Left renal cortex interstitium (tissue), 4 donors: ENCODE data around the gene SLC10A1. TPM values are rescaled to one million over a fixed set of nuclear protein-coding genes. Genes with fewer than 3 reads are reported as not detected.

Experiments
- DNase-seq, 4 donors: peaks; one replicate each; pipeline ENCODE4 v3.0.0-alpha.2; 2013; ENCODE audit warnings: low read depth in 4 of 4, low spot score in 2 of 4, missing footprints in 1 of 4
- polyA plus RNA-seq, 4 donors: library from polyadenylated mRNA; unstranded; fragments of 120-200 nt; gene quantifications; one replicate each; pipeline ENCODE4 v1.2.1, GENCODE V29; 2013; ENCODE audit not compliant: insufficient read length in 4 of 4

SLC10A1 gene
- polyA plus RNA-seq, 4 donors, result 0.21 to 0.22 TPM; not detected in 2

- no peak for DNase-seq
Observed at GRCh38 chr14:69811227-69811867, 14.3 kb upstream of the SLC10A1 start.

- DNase-seq, result no peak
Observed at GRCh38 chr14:69808919-69809808, 12.1 kb upstream of the SLC10A1 start.

- DNase-seq, result no peak
Observed at GRCh38 chr14:69807192-69807591, 10.2 kb upstream of the SLC10A1 start.

DNA sequence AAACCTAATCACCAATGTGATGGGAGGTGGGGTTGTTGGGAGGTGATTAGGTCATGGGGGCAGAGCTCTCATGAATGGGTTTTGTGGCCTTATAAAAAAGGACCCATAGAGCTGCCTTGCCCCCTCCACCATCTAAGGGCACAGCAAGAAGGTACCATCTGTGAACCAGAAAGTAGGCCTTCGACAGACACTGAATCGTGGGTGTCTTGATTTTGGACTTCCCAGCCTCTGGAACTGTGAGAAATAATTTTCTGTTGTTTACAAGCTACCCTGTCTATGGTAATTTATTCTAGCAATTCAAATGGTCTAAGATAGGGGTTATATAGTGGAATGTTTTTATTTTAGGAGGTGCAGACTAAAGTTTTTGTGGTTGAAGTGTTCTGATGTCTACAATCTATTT lies 7.9 kb upstream of the SLC10A1 start:
- no peak for DNase-seq

GRCh38 chr14:69803753-69804152 lies 6.7 kb upstream of the SLC10A1 start:
- no peak for DNase-seq

DNA sequence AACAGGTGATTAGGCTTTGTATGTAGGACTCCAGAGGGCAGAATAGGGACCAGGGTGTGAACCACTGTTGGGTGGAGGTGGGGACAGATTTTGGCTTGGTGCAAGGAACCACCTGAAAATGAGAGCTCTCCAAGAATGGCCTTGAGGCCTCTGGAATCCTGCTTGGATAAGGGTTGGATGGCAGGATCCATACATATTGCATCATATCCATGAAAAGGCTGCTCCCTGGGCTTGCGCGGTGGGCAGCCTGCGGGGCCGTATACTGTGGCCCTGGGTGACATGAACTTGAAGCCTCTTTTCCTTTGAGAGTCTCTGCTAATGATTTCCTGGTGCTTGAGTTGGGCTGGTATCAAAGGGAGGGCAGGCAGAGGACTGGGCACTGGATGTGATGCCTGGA lies 1.3 kb upstream of the SLC10A1 start:
- no peak for DNase-seq

DNA sequence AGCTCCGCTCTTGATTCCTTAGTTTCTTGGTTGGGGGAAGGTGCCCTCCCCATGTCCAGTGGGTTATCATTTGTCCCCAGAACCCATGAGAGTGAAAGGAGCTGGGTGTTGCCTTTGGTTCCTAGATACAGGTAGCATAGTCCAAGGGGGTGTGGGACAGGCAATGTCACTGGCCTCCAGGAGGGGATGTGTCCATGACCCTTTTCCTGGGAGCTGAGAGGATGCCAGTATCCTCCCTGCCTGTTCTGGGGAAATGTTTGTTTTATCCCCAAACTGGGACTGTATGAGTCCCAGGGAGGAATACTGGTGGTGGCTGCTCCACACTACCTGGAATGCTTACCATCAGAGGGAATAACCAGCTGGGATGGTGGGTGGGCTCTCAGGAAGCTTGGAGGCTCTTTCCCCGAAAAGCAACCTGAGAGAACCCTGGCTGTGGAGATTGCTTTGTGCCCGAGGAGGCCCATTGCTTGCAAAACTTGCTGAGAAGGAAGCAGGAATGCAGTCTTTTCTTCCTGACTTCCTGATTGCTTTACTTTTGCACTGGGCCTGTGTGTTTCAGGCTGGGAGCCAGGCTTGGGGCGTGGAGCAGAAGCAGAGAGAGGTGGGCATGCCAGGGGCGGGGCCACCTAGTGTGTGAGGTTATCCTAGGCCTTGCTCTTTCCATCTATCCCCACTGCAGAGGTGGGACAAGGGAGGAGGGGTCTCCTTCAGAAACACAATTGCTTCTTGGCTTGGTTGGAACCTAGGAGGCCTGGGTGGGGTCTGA lies 715 bp upstream of the SLC10A1 start:
- DNase-seq, result no peak

DNA sequence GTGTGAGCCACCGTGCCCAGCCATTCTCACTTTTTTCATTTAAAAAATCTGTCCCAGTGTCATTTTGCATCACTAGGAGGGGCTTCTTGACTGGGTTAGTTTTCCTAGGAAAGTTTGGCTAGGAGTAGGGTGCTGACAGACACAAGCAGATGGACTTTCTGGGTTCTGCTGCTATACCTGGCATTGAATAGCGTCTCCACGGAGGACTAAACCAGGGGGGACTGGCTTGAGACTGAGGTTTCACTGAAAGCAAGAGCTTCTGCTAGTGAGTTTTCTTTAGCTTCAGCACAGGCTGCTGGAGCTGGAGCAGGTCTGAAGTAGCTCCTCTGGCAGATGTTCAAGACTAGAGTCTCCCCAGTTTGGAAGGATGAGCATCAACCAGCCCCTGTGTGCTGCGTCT lies 1.4 kb downstream of the SLC10A1 start:
- no peak for DNase-seq

GRCh38 chr14:69794791-69795190 lies 2.2 kb downstream of the SLC10A1 start:
- DNase-seq, result no peak

GRCh38 chr14:69792887-69793421 lies 4.1 kb downstream of the SLC10A1 start:
- no peak for DNase-seq

- DNase-seq, result no peak
Observed at GRCh38 chr14:69789118-69789640, 7.9 kb downstream of the SLC10A1 start.

- DNase-seq, result no peak
Observed at GRCh38 chr14:69786603-69787002, 10.4 kb downstream of the SLC10A1 start.

- no peak for DNase-seq
Observed at GRCh38 chr14:69784942-69785341, 12.1 kb downstream of the SLC10A1 start.

DNA sequence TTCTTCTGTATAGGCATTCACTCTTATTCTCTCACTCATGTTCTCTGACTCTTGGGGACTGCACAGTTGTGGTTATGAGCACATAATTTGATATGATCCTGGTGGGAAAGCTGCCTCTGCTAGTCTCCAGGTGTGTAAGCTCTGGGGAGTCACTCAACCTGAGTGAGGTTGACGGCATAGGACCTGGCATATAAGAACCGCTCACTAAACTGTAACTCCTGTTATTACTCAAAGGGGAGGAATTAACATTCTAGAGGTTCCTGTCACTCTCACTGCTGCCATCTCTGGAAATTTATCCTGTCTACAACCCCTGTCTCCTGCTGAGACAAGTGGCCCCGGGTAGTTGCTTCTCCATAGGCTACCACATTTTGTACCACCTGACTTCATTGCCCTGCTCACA lies 16.1 kb downstream of the SLC10A1 start:
- DNase-seq, result no peak

- DNase-seq, result no peak
Observed at GRCh38 chr14:69780092-69780491, 16.9 kb downstream of the SLC10A1 start.

GRCh38 chr14:69779088-69779487 lies 18.0 kb downstream of the SLC10A1 start:
- DNase-seq, result no peak

- no peak for DNase-seq
Observed at GRCh38 chr14:69776875-69777453, 20.1 kb downstream of the SLC10A1 start.

- DNase-seq, result no peak
Observed at GRCh38 chr14:69775012-69775411, 22.0 kb downstream of the SLC10A1 start.

DNA sequence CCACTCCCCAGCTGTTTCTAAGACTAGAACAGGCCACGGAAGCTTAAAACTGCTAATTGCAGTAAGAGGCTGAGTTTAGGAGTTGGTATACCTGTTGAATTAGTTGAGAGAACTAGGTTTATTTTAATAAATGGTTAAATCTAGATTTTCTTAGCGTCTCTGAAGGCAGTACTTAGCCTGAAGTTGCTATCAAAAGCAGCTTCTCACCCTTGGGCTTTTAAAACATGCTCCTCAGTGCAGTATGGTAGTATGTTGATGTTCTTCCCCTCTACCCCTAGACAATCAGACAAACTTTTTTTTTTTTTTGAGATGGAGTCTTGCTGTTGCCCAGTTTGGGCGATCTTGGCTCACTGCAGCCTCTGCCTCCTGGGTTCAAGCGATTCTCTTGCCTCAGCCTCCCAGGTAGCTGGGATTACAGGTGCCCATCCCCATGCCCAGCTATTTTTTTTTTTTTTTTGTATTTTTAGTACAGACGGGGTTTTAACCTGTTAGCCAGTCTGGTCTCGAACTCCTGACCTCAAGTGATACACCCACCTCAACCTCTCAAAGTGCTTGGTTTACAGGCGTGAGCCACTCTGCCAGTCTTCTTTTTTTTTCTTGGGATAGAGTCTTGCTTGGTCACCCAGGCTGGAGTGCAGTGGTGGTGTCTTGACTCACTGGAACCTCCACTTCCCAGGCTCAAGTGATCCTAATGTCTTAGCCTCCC lies 23.3 kb downstream of the SLC10A1 start:
- no peak for DNase-seq
